OCI-LY1 (cell line): Measurements from ENCODE around the gene PDGFRB.

Source experiments
- EZH2 ChIP-seq: fragments of 200-600 bp; sonication (generic), shearing (Covaris generic); IDR thresholded peaks from 2 replicates; pipeline ENCODE4 v1.8.0; 2017; ENCODE audit warnings: borderline replicate concordance, mixed run types, mild to moderate bottlenecking, antibody characterized with exemption, low read length, moderate library complexity, mixed read lengths
- TF ChIP-seq, protein P1 (sequence below): fragments of 200-600 bp; sonication (generic), shearing (Covaris generic); IDR thresholded peaks from 2 replicates; pipeline ENCODE4 v1.5.1; 2017; ENCODE audit warnings: mild to moderate bottlenecking, antibody characterized with exemption, low read length, moderate library complexity, mixed read lengths

DNA sequence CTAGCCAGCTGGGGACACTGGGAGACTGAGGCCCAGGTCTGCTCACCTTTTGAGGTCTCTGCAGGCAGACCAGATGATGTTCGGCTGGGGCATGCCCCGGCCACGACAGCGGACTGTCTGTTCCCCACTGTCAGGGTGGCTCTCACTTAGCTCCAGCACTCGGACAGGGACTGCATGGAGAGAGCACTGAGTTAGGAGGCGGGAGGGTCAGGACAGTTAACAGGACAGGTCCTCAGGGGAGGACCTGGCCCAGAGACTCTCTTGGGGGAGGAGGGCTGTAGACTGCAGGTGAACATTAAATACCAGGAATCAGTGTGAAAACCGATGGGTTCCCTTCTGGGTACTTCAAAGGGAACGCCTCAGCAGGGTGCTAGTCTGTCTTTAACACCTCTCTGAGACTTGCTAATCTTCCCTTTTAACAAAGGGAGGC is 25.1 kb downstream of the PDGFRB start:
- TF ChIP-seq, protein P1, sequence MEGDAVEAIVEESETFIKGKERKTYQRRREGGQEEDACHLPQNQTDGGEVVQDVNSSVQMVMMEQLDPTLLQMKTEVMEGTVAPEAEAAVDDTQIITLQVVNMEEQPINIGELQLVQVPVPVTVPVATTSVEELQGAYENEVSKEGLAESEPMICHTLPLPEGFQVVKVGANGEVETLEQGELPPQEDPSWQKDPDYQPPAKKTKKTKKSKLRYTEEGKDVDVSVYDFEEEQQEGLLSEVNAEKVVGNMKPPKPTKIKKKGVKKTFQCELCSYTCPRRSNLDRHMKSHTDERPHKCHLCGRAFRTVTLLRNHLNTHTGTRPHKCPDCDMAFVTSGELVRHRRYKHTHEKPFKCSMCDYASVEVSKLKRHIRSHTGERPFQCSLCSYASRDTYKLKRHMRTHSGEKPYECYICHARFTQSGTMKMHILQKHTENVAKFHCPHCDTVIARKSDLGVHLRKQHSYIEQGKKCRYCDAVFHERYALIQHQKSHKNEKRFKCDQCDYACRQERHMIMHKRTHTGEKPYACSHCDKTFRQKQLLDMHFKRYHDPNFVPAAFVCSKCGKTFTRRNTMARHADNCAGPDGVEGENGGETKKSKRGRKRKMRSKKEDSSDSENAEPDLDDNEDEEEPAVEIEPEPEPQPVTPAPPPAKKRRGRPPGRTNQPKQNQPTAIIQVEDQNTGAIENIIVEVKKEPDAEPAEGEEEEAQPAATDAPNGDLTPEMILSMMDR, result no peak
- TF ChIP-seq EZH2, result no peak
